GM18502 (cell line): ENCODE measurements around the gene CTRB1.

ENCODE experiments used
- ATAC-seq: cut with Tn5 transposase; IDR thresholded peaks from one replicate; pipeline ENCODE4 v1.9.1; 2021; ENCODE audit warnings: mild to moderate bottlenecking; ENCODE audit not compliant: unreplicated experiment, poor library complexity

Gene CTRB1

GRCh38 chr16:75218256-75219076, at the start of gene CTRB1:
Gene CTRB1 (plus strand): TSS chr16:75218988. CDS start chr16:75219008, 20 bp downstream.
- ATAC-seq: peak; percentile 83

GRCh38 chr16:75169899-75170405, 48.8 kb upstream of the CTRB1 start:
- no peak for ATAC-seq

- ATAC-seq: no peak
Measured at GRCh38 chr16:75172578-75172977, 46.2 kb upstream of the CTRB1 start.

GRCh38 chr16:75175074-75175473, 43.7 kb upstream of the CTRB1 start:
- no peak for ATAC-seq

- ATAC-seq: no peak
Measured at GRCh38 chr16:75176926-75177325, 41.9 kb upstream of the CTRB1 start.

- ATAC-seq: no peak
Measured at GRCh38 chr16:75179208-75179607, 39.6 kb upstream of the CTRB1 start.

- ATAC-seq: no peak
Measured at GRCh38 chr16:75181630-75182029, 37.2 kb upstream of the CTRB1 start.

- ATAC-seq: no peak
Measured at GRCh38 chr16:75188832-75189477, 29.8 kb upstream of the CTRB1 start.

GRCh38 chr16:75189638-75190245, 29.0 kb upstream of the CTRB1 start:
- ATAC-seq: no peak

- no peak for ATAC-seq
Measured at GRCh38 chr16:75192606-75193264, 26.1 kb upstream of the CTRB1 start.

GRCh38 chr16:75193265-75193650, 25.5 kb upstream of the CTRB1 start:
- ATAC-seq: no peak

- ATAC-seq: no peak
Measured at GRCh38 chr16:75193730-75194444, 24.9 kb upstream of the CTRB1 start.

- no peak for ATAC-seq
Measured at GRCh38 chr16:75195811-75196790, 22.7 kb upstream of the CTRB1 start.

- ATAC-seq: no peak
Measured at GRCh38 chr16:75196836-75197235, 22.0 kb upstream of the CTRB1 start.

GRCh38 chr16:75197522-75198134, 21.2 kb upstream of the CTRB1 start:
- ATAC-seq: no peak

GRCh38 chr16:75198135-75198600, 20.6 kb upstream of the CTRB1 start:
- no peak for ATAC-seq

GRCh38 chr16:75202069-75202590, 16.7 kb upstream of the CTRB1 start:
- ATAC-seq: no peak

- ATAC-seq: no peak
Measured at GRCh38 chr16:75203096-75203495, 15.7 kb upstream of the CTRB1 start.
